Measurements from ENCODE around the gene LIX1L. TPM values are rescaled to one million over a fixed set of nuclear protein-coding genes. Genes with fewer than 3 reads are reported as not detected.

The LIX1L gene
- total and polyA plus RNA-seq, 2 of the 4 experiments (the other 2 are of a cell fraction): 14.7 to 28.8 TPM

DNA sequence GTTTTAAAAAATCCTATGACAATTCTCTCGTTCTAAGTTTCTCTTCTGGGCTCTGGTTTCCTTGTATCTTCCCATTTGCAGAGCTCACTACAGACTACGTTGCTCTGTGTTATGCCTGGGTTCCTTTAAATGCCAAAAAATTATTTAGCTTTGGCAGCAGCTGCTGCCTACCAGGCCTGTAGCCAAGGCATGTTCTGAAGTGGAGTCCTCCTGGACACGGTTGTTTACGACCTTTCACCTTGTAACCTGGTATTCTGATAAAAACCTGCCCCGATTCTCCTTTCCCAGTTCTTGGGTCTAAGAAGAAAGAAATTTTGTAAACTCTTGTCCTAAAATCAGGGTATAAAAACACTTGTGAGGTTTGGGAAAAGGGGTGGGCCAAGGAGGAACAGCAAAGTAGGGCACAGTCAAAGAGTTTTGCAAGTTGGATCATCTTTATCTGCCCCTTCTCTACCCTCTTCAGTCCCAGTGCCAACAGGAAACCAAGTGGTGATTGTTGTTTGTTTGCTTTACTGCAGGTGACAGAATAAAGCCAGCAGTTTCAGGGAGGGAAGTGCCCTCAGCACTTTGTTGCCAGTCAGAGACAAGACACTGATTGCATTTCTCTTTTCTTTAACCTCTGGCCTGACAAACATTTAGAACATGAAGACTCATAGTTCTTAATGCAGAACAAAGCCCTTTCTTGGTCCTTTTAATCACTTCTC is 41.7 kb upstream of the LIX1L start:
- Histone ChIP-seq H2AK9ac (replicated peaks; ENCODE audit: low read depth, low read length, poor library complexity) (no peak overlapping the region), H3K79me1 (ENCODE audit: low read depth in 1 of 2, low read length in 2 of 2) (peaks cover 10 to 24% of the 10 kb centered on the region in 2 experiments; a peak in 3 of 4 replicates), H2BK20ac (ENCODE audit: low read depth, low read length) (no peak overlapping the region), H3K9me1 (ENCODE audit: insufficient read depth, low read length) (peaks cover 2% of the 10 kb centered on the region; the same call in 1 of the 2 replicates), H4K8ac (ENCODE audit: low read depth in 2 of 2, low read length in 2 of 2) (no peak overlapping the region), H3K18ac (ENCODE audit: low read depth, low read length) (no peak overlapping the region), H3K23ac (ENCODE audit: low read depth, low read length) (no peak overlapping the region), H3K9me3 (ENCODE audit: control insufficient read depth, insufficient read depth, low read length) (no peaks in the 10 kb centered on the region), H3K36me3 (ENCODE audit: control insufficient read depth, insufficient read depth, low read length) (peaks cover 2% of the 10 kb centered on the region), H3K27me3 (ENCODE audit: control insufficient read depth, insufficient read depth, low read length) (no peaks in the 10 kb centered on the region), H2BK5ac (ENCODE audit: low read depth, low read length, poor library complexity, severe bottlenecking) (no peak overlapping the region), H3K56ac (ENCODE audit: extremely low read depth, insufficient read depth, low read length) (no peak overlapping the region), H4K5ac (ENCODE audit: low read depth, low read length) (no peak overlapping the region), H2AK5ac (ENCODE audit: low read depth, low read length) (no peak overlapping the region), H3K4me2 (ENCODE audit: low read depth, low read length) (no peak overlapping the region), H2BK120ac (ENCODE audit: low read depth, low read length) (no peak overlapping the region), H3K9ac (ENCODE audit: low read depth, low read length) (no peak overlapping the region), H3K14ac (replicated peaks; ENCODE audit: low read depth, low read length) (no peak overlapping the region), H2AFZ (replicated peaks; ENCODE audit: low read length, poor library complexity) (no peak overlapping the region), H4K20me1 (ENCODE audit: insufficient read depth, low read length) (peaks cover 5% of the 10 kb centered on the region; the same call in 1 of the 2 replicates), H3K4me1 (ENCODE audit: control insufficient read depth, insufficient read depth, low read length) (peaks cover 6% of the 10 kb centered on the region), H3K4me3 (ENCODE audit: insufficient read depth, low read depth, low read length) (no peak overlapping the region), H3K27ac (ENCODE audit: insufficient read depth, low read length) (no peak overlapping the region), H2BK15ac (ENCODE audit: low read depth, low read length) (no peak overlapping the region; the same call in 2 of the 3 replicates), H3K4ac (ENCODE audit: low read depth, low read length) (no peak overlapping the region), H4K91ac (ENCODE audit: insufficient read depth, low read depth, low read length) (no peak overlapping the region)
- in situ Hi-C loops (cut with MboI; ENCODE audit: low sequenced_read_pairs): loop anchor here (5.0 kb wide), 1 partner anchor 82 kb away; the partner anchor contains the start of gene PEX11B
- ATAC-seq (ENCODE audit: low read depth) (no peak), DNase-seq (no peak)
- ChIA-PET POLR2A (ENCODE audit: unreplicated experiment) (no interaction called here), CTCF (no interaction called here)
- dilution Hi-C loops (cut with HindIII; ENCODE audit: low sequenced_read_pairs, unreplicated experiment): no loop called here
- BruUV-seq (replicated peaks): no TSS peak
- WGBS, 2 experiments (ENCODE audit: extremely low coverage in 2 of 2, insufficient read length in 1 of 2): 20% methylated on average over 1 of the region's 5 CpGs; no CpG with 5 or more reads in 1 of the 2 experiments
- intact Hi-C loops (cut with micrococcal nuclease): loop anchor here (5.0 kb wide), 1 partner anchor 82 kb away; the partner anchor contains the start of gene PEX11B
- no peak for TF ChIP-seq CHD1 (IDR thresholded peaks at IDR 0.05; ENCODE audit: low read depth, low read length)
- TF ChIP-seq, protein P1, sequence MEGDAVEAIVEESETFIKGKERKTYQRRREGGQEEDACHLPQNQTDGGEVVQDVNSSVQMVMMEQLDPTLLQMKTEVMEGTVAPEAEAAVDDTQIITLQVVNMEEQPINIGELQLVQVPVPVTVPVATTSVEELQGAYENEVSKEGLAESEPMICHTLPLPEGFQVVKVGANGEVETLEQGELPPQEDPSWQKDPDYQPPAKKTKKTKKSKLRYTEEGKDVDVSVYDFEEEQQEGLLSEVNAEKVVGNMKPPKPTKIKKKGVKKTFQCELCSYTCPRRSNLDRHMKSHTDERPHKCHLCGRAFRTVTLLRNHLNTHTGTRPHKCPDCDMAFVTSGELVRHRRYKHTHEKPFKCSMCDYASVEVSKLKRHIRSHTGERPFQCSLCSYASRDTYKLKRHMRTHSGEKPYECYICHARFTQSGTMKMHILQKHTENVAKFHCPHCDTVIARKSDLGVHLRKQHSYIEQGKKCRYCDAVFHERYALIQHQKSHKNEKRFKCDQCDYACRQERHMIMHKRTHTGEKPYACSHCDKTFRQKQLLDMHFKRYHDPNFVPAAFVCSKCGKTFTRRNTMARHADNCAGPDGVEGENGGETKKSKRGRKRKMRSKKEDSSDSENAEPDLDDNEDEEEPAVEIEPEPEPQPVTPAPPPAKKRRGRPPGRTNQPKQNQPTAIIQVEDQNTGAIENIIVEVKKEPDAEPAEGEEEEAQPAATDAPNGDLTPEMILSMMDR (conservative IDR thresholded peaks at IDR 0.05; ENCODE audit: low read depth, low read length): no peak
- TF ChIP-seq, protein P2, sequence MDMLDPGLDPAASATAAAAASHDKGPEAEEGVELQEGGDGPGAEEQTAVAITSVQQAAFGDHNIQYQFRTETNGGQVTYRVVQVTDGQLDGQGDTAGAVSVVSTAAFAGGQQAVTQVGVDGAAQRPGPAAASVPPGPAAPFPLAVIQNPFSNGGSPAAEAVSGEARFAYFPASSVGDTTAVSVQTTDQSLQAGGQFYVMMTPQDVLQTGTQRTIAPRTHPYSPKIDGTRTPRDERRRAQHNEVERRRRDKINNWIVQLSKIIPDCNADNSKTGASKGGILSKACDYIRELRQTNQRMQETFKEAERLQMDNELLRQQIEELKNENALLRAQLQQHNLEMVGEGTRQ (IDR thresholded peaks at IDR 0.05; ENCODE audit: low read depth, low read length): no peak
- TF ChIP-seq MAFK (IDR thresholded peaks at IDR 0.05; ENCODE audit: low read depth, low read length): no peak
- TF ChIP-seq FOS (IDR thresholded peaks at IDR 0.05; ENCODE audit: low read depth, low read length): no peak
- TF ChIP-seq MXI1 (IDR thresholded peaks at IDR 0.05; ENCODE audit: borderline replicate concordance, low read depth, low read length): no peak
- no peak for TF ChIP-seq BHLHE40 (IDR thresholded peaks at IDR 0.05; ENCODE audit: low read depth, low read length)
- TF ChIP-seq CEBPB (IDR thresholded peaks at IDR 0.05; ENCODE audit: low read depth, low read length): no peak
- TF ChIP-seq POLR2A (IDR thresholded peaks at IDR 0.05; ENCODE audit: low read depth, low read length): no peak
- TF ChIP-seq RFX5 (IDR thresholded peaks at IDR 0.05; ENCODE audit: low read depth, low read length): no peak
- TF ChIP-seq, protein P3, sequence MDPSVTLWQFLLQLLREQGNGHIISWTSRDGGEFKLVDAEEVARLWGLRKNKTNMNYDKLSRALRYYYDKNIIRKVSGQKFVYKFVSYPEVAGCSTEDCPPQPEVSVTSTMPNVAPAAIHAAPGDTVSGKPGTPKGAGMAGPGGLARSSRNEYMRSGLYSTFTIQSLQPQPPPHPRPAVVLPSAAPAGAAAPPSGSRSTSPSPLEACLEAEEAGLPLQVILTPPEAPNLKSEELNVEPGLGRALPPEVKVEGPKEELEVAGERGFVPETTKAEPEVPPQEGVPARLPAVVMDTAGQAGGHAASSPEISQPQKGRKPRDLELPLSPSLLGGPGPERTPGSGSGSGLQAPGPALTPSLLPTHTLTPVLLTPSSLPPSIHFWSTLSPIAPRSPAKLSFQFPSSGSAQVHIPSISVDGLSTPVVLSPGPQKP (IDR thresholded peaks at IDR 0.05; ENCODE audit: borderline replicate concordance, low read depth, low read length): no peak
- no peak for TF ChIP-seq RCOR1 (IDR thresholded peaks at IDR 0.05; ENCODE audit: insufficient replicate concordance, low read length)
- no peak for TF ChIP-seq SMC3 (IDR thresholded peaks at IDR 0.05; ENCODE audit: low read depth, low read length)
- no peak for TF ChIP-seq RAD21 (IDR thresholded peaks at IDR 0.05; ENCODE audit: low read length)
- no peak for TF ChIP-seq MAZ (IDR thresholded peaks at IDR 0.05; ENCODE audit: borderline replicate concordance, low read depth, low read length)

Data from IMR-90 (cell line).